IgD-negative memory B cell (primary cell): ENCODE data around the gene TNRC18. TPM values are rescaled to one million over a fixed set of nuclear protein-coding genes. Genes with fewer than 3 reads are reported as not detected.
"Not testable (repeated sequence)": the region's sequence is repeated elsewhere in the genome, so short reads cannot be mapped to it uniquely, and the experiment has no call there.

Experiments used
- H3K27ac Mint-ChIP-seq, 3 donors: one replicate each; pipeline ENCODE4 v1.8.0; 2020 to 2022; ENCODE audit warnings: mild to moderate bottlenecking in 3 of 3, mixed read lengths in 3 of 3, moderate library complexity in 1 of 3
- H3K27me3 Mint-ChIP-seq: one replicate; pipeline ENCODE4 v1.8.0; 2021; ENCODE audit warnings: mixed read lengths
- H3K36me3 Mint-ChIP-seq: one replicate; pipeline ENCODE4 v1.8.0; 2020; ENCODE audit warnings: mild to moderate bottlenecking, mixed read lengths
- H3K4me1 Mint-ChIP-seq, 3 donors: one replicate each; pipeline ENCODE4 v1.8.0; 2020 to 2022; ENCODE audit warnings: mixed read lengths in 3 of 3, mild to moderate bottlenecking in 1 of 3
- H3K4me3 Mint-ChIP-seq, 4 donors: one replicate each; pipeline ENCODE4 v1.8.0; 2020 to 2022; ENCODE audit warnings: mild to moderate bottlenecking in 4 of 4, mixed read lengths in 4 of 4, moderate library complexity in 3 of 4
- H3K9me3 Mint-ChIP-seq, 3 donors: one replicate each; pipeline ENCODE4 v1.8.0; 2020 to 2021; ENCODE audit warnings: mixed read lengths in 3 of 3, mild to moderate bottlenecking in 1 of 3
- polyA plus RNA-seq: library from polyadenylated mRNA; unstranded; fragments of 300-500 nt; fragmentation: Illumina TruSeq; gene quantifications from one replicate; pipeline ENCODE4 v1.2.3, GENCODE V29; 2021

TNRC18 gene, protein sequence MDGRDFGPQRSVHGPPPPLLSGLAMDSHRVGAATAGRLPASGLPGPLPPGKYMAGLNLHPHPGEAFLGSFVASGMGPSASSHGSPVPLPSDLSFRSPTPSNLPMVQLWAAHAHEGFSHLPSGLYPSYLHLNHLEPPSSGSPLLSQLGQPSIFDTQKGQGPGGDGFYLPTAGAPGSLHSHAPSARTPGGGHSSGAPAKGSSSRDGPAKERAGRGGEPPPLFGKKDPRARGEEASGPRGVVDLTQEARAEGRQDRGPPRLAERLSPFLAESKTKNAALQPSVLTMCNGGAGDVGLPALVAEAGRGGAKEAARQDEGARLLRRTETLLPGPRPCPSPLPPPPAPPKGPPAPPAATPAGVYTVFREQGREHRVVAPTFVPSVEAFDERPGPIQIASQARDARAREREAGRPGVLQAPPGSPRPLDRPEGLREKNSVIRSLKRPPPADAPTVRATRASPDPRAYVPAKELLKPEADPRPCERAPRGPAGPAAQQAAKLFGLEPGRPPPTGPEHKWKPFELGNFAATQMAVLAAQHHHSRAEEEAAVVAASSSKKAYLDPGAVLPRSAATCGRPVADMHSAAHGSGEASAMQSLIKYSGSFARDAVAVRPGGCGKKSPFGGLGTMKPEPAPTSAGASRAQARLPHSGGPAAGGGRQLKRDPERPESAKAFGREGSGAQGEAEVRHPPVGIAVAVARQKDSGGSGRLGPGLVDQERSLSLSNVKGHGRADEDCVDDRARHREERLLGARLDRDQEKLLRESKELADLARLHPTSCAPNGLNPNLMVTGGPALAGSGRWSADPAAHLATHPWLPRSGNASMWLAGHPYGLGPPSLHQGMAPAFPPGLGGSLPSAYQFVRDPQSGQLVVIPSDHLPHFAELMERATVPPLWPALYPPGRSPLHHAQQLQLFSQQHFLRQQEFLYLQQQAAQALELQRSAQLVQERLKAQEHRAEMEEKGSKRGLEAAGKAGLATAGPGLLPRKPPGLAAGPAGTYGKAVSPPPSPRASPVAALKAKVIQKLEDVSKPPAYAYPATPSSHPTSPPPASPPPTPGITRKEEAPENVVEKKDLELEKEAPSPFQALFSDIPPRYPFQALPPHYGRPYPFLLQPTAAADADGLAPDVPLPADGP (N-terminal part only)
- polyA plus RNA-seq = 1.3 TPM

DNA sequence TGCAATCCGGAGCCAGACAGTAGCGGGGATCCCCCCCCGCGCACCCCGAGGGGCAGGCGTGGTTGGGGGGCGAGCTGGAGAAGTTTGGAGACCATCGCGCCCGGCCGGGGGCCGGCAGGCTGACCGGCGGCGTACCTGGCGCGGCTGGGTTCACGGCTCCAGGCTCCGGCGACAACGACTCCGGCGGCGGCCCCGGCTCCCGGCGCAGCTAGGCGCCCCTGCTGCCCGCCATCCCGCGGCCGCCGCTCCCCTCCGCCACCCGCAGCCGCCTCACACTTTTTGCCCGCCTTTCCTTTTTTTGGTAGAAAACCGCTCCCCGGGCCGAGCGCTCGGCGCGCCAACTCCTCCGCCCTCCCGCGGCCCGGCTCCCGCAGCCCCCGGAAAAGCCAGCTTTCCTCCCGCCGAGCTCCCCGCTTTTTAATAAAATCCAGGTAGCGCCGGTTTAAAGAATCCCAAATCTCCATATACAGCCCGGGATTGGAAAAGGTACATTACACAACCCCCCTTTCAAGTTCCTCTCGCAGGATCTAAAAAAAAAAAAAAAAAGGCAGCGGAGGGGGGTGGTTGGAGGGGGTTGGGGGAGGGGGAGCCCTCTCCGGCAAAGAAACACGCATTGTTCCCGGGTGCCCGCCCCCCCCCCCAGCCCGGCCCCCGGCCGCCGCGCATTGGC lies at the start of gene TNRC18:
TSS of gene TNRC18 (minus strand) at position 529 of the 670 bp plus-strand sequence. CDS start 2,588 bp downstream, outside the sequence.
- Mint-ChIP-seq H3K4me1 (peaks cover 6 to 17% (median 10%) of the 10 kb centered on the region in 3 donors), H3K36me3 (no peaks in the 10 kb centered on the region), H3K27ac (peak within 1 kb of the TSS; percentile 89 to 95 (median 91)), H3K9me3 (peaks cover 0 to 3% (median 0%) of the 10 kb centered on the region in 3 donors), H3K4me3 (peak within 1 kb of the TSS; percentile 82 to 97 (median 88)), H3K27me3 (peaks cover 58% of the 10 kb centered on the region)

DNA sequence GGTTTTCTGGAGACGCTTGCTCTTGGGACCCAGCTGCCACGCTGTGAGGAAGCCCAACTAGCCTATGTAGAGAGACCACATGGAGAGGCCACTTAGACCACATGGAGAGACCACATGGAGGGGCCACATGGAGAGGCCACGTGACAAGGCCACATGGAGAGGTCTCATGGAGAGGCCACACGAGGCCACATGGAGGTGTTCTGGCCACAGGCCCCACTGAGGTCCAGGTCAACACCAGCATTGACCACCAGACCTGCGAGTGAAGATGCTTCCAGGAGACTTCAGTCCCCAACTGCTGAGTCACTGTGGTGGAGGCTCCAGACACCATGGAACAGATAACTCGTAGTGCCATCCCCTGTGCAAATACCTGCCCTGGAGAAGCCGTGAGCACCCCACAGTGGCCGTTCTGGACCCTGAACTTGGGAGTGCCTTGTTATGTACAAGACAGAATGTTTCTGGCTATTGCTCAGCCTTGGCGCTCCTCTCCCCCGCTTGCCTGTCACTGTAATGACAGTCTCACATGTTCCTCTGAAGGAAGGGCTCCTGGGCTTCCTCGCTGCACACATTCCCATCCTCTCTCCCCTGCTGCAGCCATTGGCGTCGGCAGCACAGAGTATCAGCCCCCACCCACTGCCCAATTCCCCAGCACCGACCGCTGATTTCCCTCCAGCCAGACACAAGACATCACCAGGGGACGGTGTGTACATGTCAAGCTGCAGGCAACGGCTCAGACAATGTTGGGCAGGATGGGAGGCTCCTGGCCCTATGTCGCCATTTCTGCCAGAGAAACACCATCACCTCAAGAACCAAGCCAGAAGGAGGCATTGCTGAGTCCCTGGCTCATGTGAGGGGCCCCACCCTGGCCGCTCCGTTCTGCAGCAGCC lies 49.0 kb upstream of the TNRC18 start:
- H3K4me3 Mint-ChIP-seq = no peak overlapping the region
- no peaks in the 10 kb centered on the region for H3K27me3 Mint-ChIP-seq
- no peaks in the 10 kb centered on the region for H3K9me3 Mint-ChIP-seq
- peaks cover 0 to 6% (median 0%) of the 10 kb centered on the region in 3 donors for H3K4me1 Mint-ChIP-seq
- H3K27ac Mint-ChIP-seq = no peak overlapping the region
- peaks cover 5% of the 10 kb centered on the region for H3K36me3 Mint-ChIP-seq

GRCh38 chr7:5471623-5472022 lies 48.0 kb upstream of the TNRC18 start:
- H3K27me3 Mint-ChIP-seq, H3K4me1 Mint-ChIP-seq, H3K4me3 Mint-ChIP-seq, H3K9me3 Mint-ChIP-seq, H3K36me3 Mint-ChIP-seq, H3K27ac Mint-ChIP-seq: not testable (repeated sequence)

GRCh38 chr7:5470816-5471215 lies 47.2 kb upstream of the TNRC18 start:
- H3K36me3 Mint-ChIP-seq = peaks cover 5% of the 10 kb centered on the region
- no peaks in the 10 kb centered on the region for H3K27me3 Mint-ChIP-seq
- peaks cover 0 to 6% (median 0%) of the 10 kb centered on the region in 3 donors for H3K4me1 Mint-ChIP-seq
- H3K9me3 Mint-ChIP-seq = no peaks in the 10 kb centered on the region
- H3K27ac Mint-ChIP-seq = no peak overlapping the region
- H3K4me3 Mint-ChIP-seq = no peak overlapping the region

DNA sequence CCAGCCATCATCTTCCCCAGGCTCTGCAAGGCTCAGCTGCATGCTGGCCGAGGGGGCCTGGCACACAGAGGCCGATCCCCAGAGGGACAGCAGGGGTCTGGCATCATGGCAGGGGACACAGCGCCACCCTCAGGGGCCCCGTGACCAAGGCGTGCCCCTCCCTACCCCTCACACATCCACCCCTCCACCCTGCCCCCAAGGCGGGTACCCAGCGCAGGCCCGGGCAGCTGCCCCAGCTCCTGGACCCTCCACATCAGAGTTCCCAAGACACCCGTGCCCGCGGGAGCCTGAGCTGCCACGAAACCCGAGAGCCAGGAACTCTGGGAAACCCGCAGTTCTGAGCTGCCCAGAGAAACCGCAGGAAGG lies 46.5 kb upstream of the TNRC18 start:
- H3K27ac Mint-ChIP-seq = no peak overlapping the region
- no peaks in the 10 kb centered on the region for H3K27me3 Mint-ChIP-seq
- no peaks in the 10 kb centered on the region for H3K9me3 Mint-ChIP-seq
- peaks cover 0 to 4% (median 0%) of the 10 kb centered on the region in 3 donors for H3K4me1 Mint-ChIP-seq
- no peak overlapping the region for H3K4me3 Mint-ChIP-seq
- H3K36me3 Mint-ChIP-seq = peaks cover 5% of the 10 kb centered on the region

DNA sequence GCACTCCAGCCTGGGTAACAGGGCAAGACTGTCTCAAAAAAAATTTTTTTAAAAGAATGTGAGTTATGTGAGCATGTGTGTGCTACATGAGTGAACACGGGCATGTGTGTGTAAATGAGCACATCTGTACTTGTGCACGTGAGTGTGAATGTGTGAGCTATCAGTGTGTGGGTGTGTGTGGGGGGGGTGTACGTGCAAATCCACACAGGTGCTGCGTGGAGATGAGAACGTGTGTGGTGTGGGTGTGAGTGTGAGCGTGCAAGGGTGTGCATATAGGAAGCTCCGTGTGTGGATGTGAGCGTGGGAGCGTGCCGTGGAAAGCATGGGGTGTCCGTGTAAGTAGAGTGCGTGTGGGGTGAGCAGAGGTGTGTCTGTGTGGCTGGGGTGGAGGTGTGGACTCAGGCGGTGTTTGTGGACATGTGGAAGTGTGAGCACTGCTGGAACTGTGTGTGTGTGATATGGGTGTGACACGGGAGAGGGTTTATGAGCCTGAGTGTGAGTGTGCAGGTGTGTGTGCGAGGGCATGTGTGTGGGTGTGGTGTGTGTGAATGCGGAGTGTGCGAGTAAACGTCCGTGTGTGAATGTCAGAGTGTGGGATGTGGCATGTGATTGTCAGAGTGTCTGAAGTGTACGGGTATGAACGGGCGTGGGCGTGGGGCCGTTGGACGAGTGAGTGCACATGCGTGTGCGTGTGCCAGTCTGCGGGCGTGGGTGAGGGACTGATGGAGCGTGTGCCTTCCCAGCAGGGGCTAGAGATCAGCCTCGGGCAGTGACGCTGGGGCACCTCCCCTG lies 45.9 kb upstream of the TNRC18 start:
- Mint-ChIP-seq H3K36me3 (peaks cover 7% of the 10 kb centered on the region), H3K27me3 (no peaks in the 10 kb centered on the region), H3K27ac (no peak overlapping the region), H3K4me1 (peaks cover 0 to 4% (median 0%) of the 10 kb centered on the region in 3 donors), H3K9me3 (no peaks in the 10 kb centered on the region), H3K4me3 (no peak overlapping the region)

DNA sequence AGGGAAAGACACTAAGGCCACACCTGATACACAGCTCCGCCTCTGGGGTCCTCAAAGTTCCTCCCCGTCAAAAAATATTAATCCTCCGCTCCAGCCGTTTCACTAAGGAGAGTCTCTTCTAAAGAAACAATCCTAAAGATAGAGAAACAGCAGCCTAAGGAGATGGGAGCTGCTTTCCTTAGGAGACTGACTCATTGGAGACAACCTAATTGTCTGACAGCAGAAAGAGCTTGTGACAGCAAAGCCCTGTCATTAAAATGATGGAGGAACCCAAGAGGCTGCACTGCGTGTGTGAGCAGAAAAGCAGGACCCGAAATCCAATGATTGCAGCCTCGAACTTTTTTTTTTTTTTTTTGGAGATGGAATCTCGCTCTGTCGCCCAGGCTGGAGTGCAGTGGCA lies 44.0 kb upstream of the TNRC18 start:
- H3K4me1 Mint-ChIP-seq = peaks cover 0 to 4% (median 0%) of the 10 kb centered on the region in 3 donors
- H3K36me3 Mint-ChIP-seq = peaks cover 7% of the 10 kb centered on the region
- H3K27ac Mint-ChIP-seq = no peak overlapping the region
- no peak overlapping the region for H3K4me3 Mint-ChIP-seq
- H3K27me3 Mint-ChIP-seq = no peaks in the 10 kb centered on the region
- H3K9me3 Mint-ChIP-seq = no peaks in the 10 kb centered on the region

- H3K36me3 Mint-ChIP-seq = peaks cover 6% of the 10 kb centered on the region
- H3K4me3 Mint-ChIP-seq = peak overlapping the region in 1 of 4 donors; percentile 66
- H3K27me3 Mint-ChIP-seq = no peaks in the 10 kb centered on the region
- H3K27ac Mint-ChIP-seq = no peak overlapping the region
- no peaks in the 10 kb centered on the region for H3K9me3 Mint-ChIP-seq
- peaks cover 0 to 4% (median 0%) of the 10 kb centered on the region in 3 donors for H3K4me1 Mint-ChIP-seq
Measured at GRCh38 chr7:5466551-5466950, 42.9 kb upstream of the TNRC18 start.

GRCh38 chr7:5463031-5463430 lies 39.4 kb upstream of the TNRC18 start:
- H3K9me3 Mint-ChIP-seq = no peaks in the 10 kb centered on the region
- H3K36me3 Mint-ChIP-seq = peaks cover 4% of the 10 kb centered on the region
- no peak overlapping the region for H3K27ac Mint-ChIP-seq
- no peaks in the 10 kb centered on the region for H3K27me3 Mint-ChIP-seq
- H3K4me3 Mint-ChIP-seq = no peak overlapping the region
- H3K4me1 Mint-ChIP-seq = no peaks in the 10 kb centered on the region

DNA sequence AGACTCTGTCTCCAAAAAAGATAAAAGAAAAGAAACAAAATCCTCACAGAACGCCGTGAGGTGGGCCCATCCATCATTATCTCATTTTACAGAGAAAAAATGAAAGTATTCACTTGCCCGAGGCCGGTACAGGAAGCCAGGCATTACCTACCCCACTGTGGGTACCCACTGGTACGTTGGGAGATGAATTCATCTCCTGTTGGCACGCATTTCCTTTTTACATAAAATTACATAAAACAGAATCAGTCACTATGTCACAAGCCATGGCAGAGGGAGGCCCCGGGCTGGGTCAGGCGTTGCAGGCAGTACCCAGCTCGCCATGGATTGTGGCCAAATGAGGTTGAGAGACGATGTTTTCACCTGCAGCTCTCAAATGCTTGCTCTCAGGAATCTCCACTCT lies 38.6 kb upstream of the TNRC18 start:
- Mint-ChIP-seq H3K27ac (no peak overlapping the region), H3K4me3 (no peak overlapping the region), H3K9me3 (no peaks in the 10 kb centered on the region), H3K27me3 (no peaks in the 10 kb centered on the region), H3K4me1 (no peaks in the 10 kb centered on the region), H3K36me3 (peaks cover 4% of the 10 kb centered on the region)

DNA sequence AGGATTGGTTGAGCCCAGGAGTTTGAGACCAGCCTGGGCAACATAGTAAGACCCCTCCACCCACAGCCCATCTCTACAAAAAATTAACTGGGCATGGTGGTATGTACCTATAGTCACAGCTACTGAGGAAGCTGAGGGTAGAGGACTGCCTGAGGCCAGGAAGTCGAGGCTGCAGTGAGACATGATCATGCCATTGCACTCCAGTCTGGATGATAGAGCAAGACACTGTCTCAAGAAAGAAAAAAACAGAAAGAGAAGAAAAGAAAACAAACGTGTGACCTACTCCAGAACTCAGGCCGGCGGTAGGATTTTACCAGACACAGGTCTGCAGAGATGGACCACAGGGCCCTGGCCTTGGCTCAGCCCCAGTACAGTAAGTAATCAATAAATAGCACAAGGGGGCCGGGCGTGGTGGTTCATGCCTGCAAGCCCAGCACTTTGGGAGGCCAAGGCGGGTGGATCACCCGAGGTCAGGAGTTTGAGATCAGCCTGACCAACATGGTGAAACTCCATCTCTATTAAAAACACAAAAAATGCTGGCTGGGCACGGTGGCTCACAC lies 35.4 kb upstream of the TNRC18 start:
- no peak overlapping the region for H3K27ac Mint-ChIP-seq
- H3K4me3 Mint-ChIP-seq = no peak overlapping the region
- no peaks in the 10 kb centered on the region for H3K4me1 Mint-ChIP-seq
- H3K9me3 Mint-ChIP-seq = peaks cover 0 to 2% (median 0%) of the 10 kb centered on the region in 3 donors
- peaks cover 4% of the 10 kb centered on the region for H3K27me3 Mint-ChIP-seq
- peaks cover 4% of the 10 kb centered on the region for H3K36me3 Mint-ChIP-seq

DNA sequence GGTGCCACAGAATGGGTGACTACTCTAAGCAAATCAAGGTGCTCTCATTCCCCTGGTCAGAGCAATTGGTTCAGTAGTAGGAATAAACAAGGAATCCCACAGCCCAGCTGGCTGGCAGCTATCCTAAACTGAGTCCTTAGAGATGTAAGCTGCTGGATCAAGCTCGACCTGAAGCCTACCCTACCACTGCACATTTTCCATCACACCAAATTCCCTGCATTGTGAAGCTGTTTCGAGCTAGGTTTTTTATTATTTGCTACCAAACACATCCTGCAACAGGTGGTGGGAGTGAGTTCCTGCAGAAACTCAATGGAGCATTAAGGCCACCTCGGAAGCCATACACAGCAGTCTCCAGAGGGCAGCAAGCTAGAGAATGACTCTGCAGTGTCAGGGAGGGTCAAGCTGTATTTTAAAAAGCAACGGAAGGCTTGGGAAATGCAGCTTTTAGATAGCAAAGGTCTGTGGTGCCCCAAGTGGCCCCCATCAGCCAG lies 33.7 kb upstream of the TNRC18 start:
- no peak overlapping the region for H3K4me3 Mint-ChIP-seq
- peaks cover 4% of the 10 kb centered on the region for H3K36me3 Mint-ChIP-seq
- H3K27me3 Mint-ChIP-seq = peaks cover 4% of the 10 kb centered on the region
- no peak overlapping the region for H3K27ac Mint-ChIP-seq
- peaks cover 0 to 2% (median 0%) of the 10 kb centered on the region in 3 donors for H3K9me3 Mint-ChIP-seq
- no peaks in the 10 kb centered on the region for H3K4me1 Mint-ChIP-seq

GRCh38 chr7:5456409-5456808 lies 32.8 kb upstream of the TNRC18 start:
- Mint-ChIP-seq H3K9me3 (peaks cover 0 to 2% (median 0%) of the 10 kb centered on the region in 3 donors), H3K27me3 (peaks cover 4% of the 10 kb centered on the region)

More at GRCh38 chr7:5456409-5456808, 32.8 kb upstream of the TNRC18 start:
- no peaks in the 10 kb centered on the region for H3K4me1 Mint-ChIP-seq
- no peak overlapping the region for H3K27ac Mint-ChIP-seq
- no peak overlapping the region for H3K4me3 Mint-ChIP-seq
- H3K36me3 Mint-ChIP-seq = peaks cover 4% of the 10 kb centered on the region
